HuH-7.5 (cell line): Measurements from ENCODE around the gene FGF4.

Experiments used
- DNase-seq: peaks from one replicate; pipeline ENCODE4 v3.0.0; 2011; ENCODE audit warnings: low spot score

FGF4 gene

GRCh38 chr11:69726019-69726418 lies 49.1 kb downstream of the FGF4 start:
- DNase-seq: no peak

- no peak for DNase-seq
These were observed 53.4 kb downstream of the FGF4 start for GRCh38 chr11:69721745-69722144.

- DNase-seq: no peak
These were observed 54.0 kb downstream of the FGF4 start for GRCh38 chr11:69721106-69721505.
